GM12891 (cell line): Measurements from ENCODE around the gene MYLIP.

Experiments
- PAX5 ChIP-seq: IDR thresholded peaks from 2 replicates; pipeline ENCODE4 v1.6.1; 2011; ENCODE audit warnings: low read length, moderate library complexity, mild to moderate bottlenecking; ENCODE audit not compliant: insufficient read depth, severe bottlenecking
- POLR2A ChIP-seq: IDR thresholded peaks from 2 replicates; pipeline ENCODE4 v1.6.1; 2011; ENCODE audit warnings: low read depth, low read length, control low read depth
- POLR2AphosphoS5 ChIP-seq: IDR thresholded peaks from 2 replicates; pipeline ENCODE4 v1.6.1; 2011; ENCODE audit warnings: low read depth, low read length, control low read depth
- SPI1 ChIP-seq: IDR thresholded peaks from 2 replicates; pipeline ENCODE4 v1.6.1; 2011; ENCODE audit warnings: low read depth, low read length, control low read depth
- TAF1 ChIP-seq: IDR thresholded peaks from 2 replicates; pipeline ENCODE4 v1.6.1; 2011; ENCODE audit warnings: low read depth, low read length, control low read depth

GRCh38 chr6:16103722-16104121 is 25.2 kb upstream of the MYLIP start:
- TF ChIP-seq POLR2AphosphoS5, result no peak
- TF ChIP-seq TAF1, result no peak
- TF ChIP-seq POLR2A, result no peak
- TF ChIP-seq SPI1, result no peak
- no peak for TF ChIP-seq PAX5
